Thyroid gland (tissue), 4 donors: Measurements from ENCODE around the gene PLCL1.

Source experiments
- POLR2A ChIP-seq, 2 donors: fragments of 450-650 bp; IDR thresholded peaks; one replicate each; pipeline ENCODE4 v1.6.1; 2017; ENCODE audit warnings: antibody characterized with exemption in 2 of 2, mild to moderate bottlenecking in 2 of 2, moderate library complexity in 1 of 2
- TF ChIP-seq, protein P1 (sequence below), 6 experiments: fragments of 200-600 bp in 3 of 6; fragments of 450-650 bp in 3 of 6; sonication (generic) in 3 of 6; IDR thresholded peaks; one replicate each; pipeline ENCODE4 v1.5.1; 2016 to 2019; ENCODE audit warnings: antibody characterized with exemption in 6 of 6, mild to moderate bottlenecking in 2 of 6, inconsistent platforms in 1 of 6, moderate library complexity in 1 of 6

GRCh38 chr2:198062826-198063225, 258.4 kb downstream of the PLCL1 start:
- TF ChIP-seq, protein P1, sequence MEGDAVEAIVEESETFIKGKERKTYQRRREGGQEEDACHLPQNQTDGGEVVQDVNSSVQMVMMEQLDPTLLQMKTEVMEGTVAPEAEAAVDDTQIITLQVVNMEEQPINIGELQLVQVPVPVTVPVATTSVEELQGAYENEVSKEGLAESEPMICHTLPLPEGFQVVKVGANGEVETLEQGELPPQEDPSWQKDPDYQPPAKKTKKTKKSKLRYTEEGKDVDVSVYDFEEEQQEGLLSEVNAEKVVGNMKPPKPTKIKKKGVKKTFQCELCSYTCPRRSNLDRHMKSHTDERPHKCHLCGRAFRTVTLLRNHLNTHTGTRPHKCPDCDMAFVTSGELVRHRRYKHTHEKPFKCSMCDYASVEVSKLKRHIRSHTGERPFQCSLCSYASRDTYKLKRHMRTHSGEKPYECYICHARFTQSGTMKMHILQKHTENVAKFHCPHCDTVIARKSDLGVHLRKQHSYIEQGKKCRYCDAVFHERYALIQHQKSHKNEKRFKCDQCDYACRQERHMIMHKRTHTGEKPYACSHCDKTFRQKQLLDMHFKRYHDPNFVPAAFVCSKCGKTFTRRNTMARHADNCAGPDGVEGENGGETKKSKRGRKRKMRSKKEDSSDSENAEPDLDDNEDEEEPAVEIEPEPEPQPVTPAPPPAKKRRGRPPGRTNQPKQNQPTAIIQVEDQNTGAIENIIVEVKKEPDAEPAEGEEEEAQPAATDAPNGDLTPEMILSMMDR (IDR thresholded peaks at IDR 0.05): no peak
- TF ChIP-seq POLR2A (IDR thresholded peaks at IDR 0.05): no peak
